Measurements from ENCODE around the gene TP53RK.

The TP53RK gene

DNA sequence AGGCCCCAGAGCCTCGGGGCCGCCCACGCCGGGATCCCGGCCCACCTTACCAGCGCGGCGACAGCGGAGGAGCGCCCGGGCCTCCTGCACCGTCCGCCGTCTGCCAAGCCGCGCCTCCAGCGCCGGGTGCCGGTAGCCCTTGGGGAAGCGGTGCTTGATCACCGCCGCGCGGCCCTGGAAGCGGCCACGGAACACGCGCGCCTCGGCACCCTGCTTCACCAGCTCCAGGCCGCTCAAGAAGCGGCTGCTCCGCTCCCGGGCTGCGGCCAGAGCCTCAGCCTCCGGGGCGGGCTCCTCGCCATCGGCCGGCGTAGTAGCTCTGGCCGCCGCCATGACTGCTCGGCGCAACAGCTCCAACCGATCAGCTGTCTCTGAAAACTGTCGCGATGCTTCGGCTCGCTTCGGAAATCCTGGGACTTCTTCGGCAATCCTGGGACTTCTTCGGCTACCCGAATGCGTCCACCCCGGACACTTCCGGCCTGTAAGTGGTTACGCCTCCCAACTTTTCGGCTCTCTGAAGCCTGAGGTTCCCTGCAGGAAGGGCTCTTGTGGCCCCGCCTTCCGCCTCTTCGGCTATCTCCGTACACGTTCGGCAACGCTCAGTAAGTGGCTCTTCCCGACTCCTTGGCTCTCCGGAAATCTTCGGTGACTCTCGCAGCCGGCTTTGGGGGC, at the start of gene TP53RK:
TSS of gene TP53RK (minus strand) at position 363 of the 672 bp plus-strand sequence. CDS start at position 333, 30 bp downstream.
- peak; percentile 100 for DNase-seq

GRCh38 chr20:46735436-46735835, 46.2 kb upstream of the TP53RK start:
- DNase-seq, result no peak

- no peak for DNase-seq
These were observed 42.5 kb upstream of the TP53RK start for GRCh38 chr20:46731770-46732169.

- no peak for DNase-seq
These were observed 36.2 kb upstream of the TP53RK start for GRCh38 chr20:46725186-46726165.

DNA sequence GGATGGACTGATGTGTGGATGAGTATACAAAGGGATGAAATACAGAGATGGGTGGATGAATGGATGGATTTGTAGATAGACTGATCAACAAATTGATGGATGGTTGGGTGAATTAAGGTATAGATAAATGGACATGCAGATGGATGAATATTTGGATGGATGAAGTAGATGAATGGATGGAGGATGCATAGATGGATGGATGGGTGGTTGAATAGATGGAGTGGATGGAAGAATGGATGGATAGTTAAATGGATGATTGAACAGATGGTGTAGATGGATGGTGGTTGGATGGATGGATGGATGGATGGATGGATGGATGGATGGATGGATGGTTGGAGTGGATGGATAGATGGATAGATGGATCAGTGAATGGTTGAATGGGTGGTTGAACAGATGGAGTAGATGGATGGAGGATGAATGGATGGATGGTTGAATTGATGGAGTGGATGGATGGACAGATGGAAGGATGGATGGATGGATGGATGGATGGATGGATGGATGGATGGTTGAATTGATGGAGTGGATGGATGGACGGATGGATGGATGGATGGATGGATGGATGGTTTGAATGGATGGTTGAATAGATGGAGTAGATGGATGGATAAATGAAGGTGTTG, 35.2 kb upstream of the TP53RK start:
- no peak for DNase-seq

DNA sequence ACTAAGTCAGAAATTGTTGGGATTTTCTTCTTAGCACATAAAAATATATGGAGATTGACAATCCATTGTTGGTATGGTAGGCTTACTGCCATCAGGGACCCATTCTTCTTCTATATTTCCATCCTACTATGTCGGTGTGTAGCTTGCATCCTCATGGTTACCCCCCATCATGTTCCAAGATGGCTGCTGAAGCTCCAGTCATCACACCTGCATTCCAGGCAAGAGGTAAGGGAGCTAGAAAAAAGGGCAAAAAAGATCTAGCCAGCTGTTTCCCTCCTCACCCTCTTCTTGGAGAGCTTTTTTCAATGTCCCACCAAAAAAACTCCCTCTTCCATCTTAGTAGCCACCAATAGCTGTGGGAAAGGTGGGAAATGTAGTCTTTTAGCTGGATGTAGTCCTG, 33.8 kb upstream of the TP53RK start:
- DNase-seq, result no peak

- no peak for DNase-seq
These were observed 33.2 kb upstream of the TP53RK start for GRCh38 chr20:46722450-46722849.

GRCh38 chr20:46721476-46721875, 32.2 kb upstream of the TP53RK start:
- no peak for DNase-seq

DNA sequence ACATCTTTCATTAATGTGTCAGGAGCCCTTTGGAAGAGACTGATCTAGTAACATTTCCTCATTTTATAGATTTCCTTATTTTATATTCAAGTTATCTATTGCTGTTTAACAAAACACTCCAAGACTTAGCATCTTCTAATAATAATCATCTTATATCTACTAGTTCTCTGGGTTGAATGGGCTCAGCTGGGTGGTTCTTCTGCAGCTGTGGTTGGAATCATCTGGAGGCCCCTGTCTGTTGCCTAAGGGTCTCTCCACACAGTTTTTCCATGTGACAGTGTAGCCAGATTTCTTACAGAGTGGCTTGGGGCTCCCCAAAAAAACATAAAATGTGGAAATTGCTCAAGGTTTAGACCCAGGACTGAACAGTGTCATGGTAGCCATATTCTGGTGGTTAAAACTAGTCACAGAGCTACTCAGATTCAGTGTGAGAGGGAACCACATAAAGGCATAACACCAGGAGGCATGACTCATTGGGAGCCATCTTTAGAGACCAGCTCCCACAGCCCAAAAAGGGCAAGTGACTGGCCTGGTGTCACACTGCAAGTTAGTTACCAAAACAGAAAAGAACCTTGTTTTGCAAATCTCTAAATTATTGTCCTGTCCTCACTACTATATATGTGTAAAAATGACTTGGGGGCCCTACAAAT, 31.7 kb upstream of the TP53RK start:
- peak; percentile 31 for DNase-seq

DNA sequence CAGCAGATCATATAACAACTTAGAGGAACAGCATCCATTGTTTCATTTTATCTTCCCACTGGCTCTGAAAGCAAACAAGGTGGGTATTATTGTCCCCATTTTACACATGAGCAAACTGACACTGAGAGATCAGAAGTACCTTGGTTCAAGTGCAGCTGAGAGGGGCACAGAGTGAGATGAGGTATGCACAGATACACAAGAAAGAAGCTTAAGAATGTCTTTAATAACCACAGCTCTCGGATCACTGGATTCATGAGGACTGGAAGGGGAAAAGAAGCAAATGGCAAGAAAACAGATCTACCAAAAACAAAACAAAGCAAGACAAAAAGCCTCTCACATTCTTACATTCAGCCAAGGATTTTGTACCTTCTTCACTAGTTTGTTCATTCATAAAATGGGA, 30.8 kb upstream of the TP53RK start:
- DNase-seq, result no peak

- no peak for DNase-seq
These were observed 28.7 kb upstream of the TP53RK start for GRCh38 chr20:46717818-46718541.

DNA sequence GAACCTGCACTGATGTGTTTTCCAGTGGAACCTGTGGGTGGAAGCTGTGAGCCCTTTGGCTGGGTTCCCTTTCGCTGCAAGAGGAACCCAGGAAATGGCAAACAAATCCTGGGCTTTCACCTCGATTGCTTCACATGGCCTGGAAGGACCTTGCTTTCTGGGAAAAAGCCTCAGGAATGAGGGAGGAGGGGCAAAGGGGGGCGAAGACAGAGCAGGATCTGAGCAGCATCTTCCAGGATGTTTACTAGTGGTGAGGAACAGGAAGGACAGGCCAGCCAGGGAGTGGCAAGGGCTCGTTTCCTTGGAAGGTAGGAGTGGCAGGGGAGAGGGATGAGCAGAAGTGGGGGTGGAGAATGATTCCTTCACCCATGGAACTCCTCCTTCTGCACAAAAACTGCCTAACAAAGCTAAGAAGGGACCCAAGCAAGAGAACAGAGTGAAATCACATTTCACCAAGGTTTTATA, 26.1 kb upstream of the TP53RK start:
- peak; percentile 84 for DNase-seq

GRCh38 chr20:46713957-46714834, 25.0 kb upstream of the TP53RK start:
- DNase-seq, result no peak

DNA sequence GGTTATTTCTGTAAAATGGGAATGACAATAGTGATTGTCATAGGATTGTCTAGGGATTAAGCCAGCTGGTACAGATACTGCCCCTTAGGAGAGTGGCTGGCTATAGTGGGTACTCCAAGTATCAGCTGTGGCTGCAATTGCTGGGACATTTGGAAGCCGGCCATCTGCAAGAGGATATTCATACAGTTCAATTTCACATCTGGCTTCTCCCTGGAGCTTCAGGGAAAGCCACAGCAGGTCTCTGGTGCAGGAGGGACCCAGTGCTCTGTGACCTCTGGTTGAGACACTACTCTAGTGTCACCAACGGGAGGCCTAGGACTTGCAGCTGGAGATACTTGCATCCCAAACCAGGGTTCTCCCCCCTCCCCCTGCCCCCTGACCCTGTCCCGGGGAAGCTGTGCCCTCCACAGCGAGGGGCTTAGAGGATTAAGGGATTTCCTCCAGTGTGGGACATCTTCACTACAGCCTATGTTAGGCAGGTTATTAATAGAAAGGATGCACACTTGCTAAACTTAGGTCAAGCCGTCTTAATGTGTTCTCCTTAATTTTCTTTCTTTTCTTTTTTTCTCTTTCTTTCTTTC, 22.9 kb upstream of the TP53RK start:
- DNase-seq, result no peak

GRCh38 chr20:46710153-46710913, 21.1 kb upstream of the TP53RK start:
- no peak for DNase-seq

- peak; percentile 69 for DNase-seq
These were observed 20.4 kb upstream of the TP53RK start, which contains the start of gene SLC2A10 for GRCh38 chr20:46709459-46710152. Gene SLC2A10 (plus strand): TSS chr20:46709649. CDS start chr20:46709737, 88 bp downstream.

DNA sequence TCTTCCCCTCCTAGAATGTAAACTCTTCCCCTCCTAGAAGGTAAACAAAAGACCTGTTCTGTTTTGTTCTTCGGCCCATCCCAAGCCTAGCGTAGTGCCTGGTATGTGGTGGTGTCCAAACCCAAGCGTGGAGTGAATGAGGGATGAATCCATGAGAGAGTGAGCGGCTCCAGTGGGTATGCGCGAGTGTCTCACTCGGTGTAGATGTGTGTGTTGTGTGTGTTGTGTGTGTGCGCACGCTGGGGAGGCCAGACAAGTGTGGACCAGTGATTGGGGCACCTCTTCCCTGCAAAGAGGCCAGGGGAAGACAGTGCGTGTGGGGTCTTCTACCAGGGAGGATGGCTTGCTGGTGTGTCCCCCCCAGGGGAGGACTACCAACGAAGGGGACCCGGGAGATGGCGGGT, 19.8 kb upstream of the TP53RK start:
- DNase-seq, result no peak

- DNase-seq, result no peak
These were observed 19.1 kb upstream of the TP53RK start for GRCh38 chr20:46708172-46708860.

DNA sequence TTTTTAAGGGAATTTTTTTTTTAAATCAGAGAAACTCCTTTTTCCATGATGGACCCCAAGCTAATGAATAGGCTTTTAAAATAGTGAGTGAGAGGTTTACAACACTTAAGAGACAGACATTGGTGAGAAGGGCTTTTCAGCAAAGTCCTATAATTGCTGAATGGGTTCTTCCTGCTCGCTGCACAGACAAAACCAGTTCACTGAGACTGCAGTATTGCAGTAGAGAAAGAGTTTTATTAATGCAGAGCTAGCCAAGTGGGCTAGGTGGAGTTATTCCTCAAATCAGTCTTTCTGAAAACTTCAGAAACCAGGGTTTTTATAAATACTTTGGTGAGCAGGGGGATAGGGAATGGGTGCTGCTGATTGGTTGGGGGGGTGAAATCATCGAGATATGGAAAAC, 17.0 kb upstream of the TP53RK start:
- DNase-seq, result no peak

All from EL (cell line).